Motor neuron (in vitro differentiated cells): Measurements from ENCODE around the gene LHPP. TPM values are rescaled to one million over a fixed set of nuclear protein-coding genes. Genes with fewer than 3 reads are reported as not detected.
A peak's percentile ranks its signal among the peaks of the same experiment; 100 is the strongest.

Experiments used
- ATAC-seq, 8 experiments: fragments of 200-7000 bp; cut with Tn5 transposase; replicated peaks in 6 of 8; 2 replicates each; pipeline ENCODE4 v1.8.0; 2021; ENCODE audit warnings: mild to moderate bottlenecking in 8 of 8, moderate library complexity in 8 of 8
- H3K27ac ChIP-seq, 2 donors: fragments of 250-450 bp; sonication (Bioruptor Pico); 2 replicates each; pipeline ENCODE4 v1.9.0; 2021; ENCODE audit warnings: antibody characterized with exemption in 2 of 2, mild to moderate bottlenecking in 2 of 2, moderate library complexity in 1 of 2
- H3K4me1 ChIP-seq, 2 donors: fragments of 250-450 bp; sonication (Bioruptor Pico); replicated peaks in 1 of 2; 2 replicates each; pipeline ENCODE4 v1.6.1; 2021; ENCODE audit warnings: antibody characterized with exemption in 2 of 2, mild to moderate bottlenecking in 2 of 2, moderate library complexity in 1 of 2
- H3K4me3 ChIP-seq, 5 donors: fragments of 250-450 bp; sonication (Bioruptor Pico); 2 replicates each; pipeline ENCODE4 v1.9.0; 2021; ENCODE audit warnings: antibody characterized with exemption in 5 of 5, mild to moderate bottlenecking in 5 of 5, moderate library complexity in 4 of 5
- WGBS, 10 experiments: fragments of 450-650 bp; shearing (Covaris generic); methylation state at CpG; one replicate each; pipeline ENCODE4 v1.0.0; 2022; 5-methylcytosine and 5-hydroxymethylcytosine counted together
- in situ Hi-C, 9 experiments: fragments of 400-800 bp; cut with MboI; loops; one replicate each; pipeline ENCODE4 v1.15.0; 2021; ENCODE audit warnings: low sequenced_read_pairs in 9 of 9, low pct_unique_long_range_greater_than_20kb in 2 of 9; ENCODE audit not compliant: unreplicated experiment in 9 of 9
- total RNA-seq, 8 experiments: library from RNA; unstranded; fragments of 300-600 nt; gene quantifications; 2 replicates each; pipeline versions ENCODE4 v1.2.3 to v1.2.4, GENCODE V29; 2022

LHPP gene
- total RNA-seq, 8 experiments from 2014 or later: 3.4 to 14.5 (median 8.6) TPM

DNA sequence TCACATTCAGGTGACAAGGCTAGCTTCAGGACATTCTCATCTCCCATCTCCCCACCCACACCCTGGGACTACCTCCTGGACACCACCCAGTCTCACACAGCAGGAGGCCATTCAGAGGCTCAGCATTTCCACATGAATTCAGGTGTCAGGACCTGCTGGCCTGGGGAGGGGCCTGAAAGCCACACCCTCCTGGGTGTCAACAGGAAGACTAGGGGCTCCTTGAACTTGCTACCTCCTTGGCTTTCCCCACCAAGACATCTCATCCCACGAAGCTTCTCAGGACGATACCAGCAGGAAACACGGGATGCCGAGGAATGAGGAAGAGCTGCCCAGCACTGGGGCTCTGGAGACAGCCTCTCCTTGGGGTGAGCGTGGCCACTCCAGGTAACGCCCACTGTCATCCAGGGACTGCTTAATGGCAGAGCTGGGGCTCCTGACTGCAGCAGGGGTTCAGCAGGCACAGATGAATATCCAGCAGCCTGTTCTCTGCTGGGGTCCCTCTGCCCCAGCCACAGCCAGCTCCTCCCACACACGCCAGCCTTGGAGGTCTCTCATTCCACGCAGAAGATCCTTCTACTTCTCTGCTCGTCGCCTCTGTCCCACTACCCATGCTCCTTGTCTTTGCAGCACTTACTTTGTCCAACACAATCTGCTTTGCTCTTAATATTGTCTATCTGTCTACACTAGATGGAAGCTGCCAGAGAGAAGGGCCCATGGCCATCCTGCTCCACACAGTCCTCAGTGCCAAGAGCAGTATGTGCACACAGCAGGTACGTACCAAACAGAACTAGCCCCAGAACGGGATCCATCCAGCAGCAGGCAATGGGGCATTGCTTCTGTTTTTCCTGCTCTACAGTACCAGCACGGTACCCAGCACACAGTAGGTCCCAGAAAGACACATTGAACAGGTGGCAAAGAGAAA is 193.8 kb downstream of the LHPP start:
- Histone ChIP-seq H3K27ac (no peak overlapping the region), H3K4me3 (no peak overlapping the region), H3K4me1 (peaks cover 6 to 12% of the 10 kb centered on the region in 2 donors)
- WGBS, 10 experiments: 67 to 100% (median 100%) methylated on average over 2 to 8 of the region's 13 CpGs; no CpG with 5 or more reads in 3 of the 10 experiments
- in situ Hi-C loops: no loop called here
- no peak for ATAC-seq

- H3K4me1 ChIP-seq: peaks cover 0 to 5% of the 10 kb centered on the region in 2 donors
- H3K4me3 ChIP-seq: no peak overlapping the region
- H3K27ac ChIP-seq: no peak overlapping the region
- no peak for ATAC-seq
- WGBS, 10 experiments: 80 to 100% (median 97%) methylated on average over 1 to 4 of the region's 7 CpGs; no CpG with 5 or more reads in 5 of the 10 experiments
- in situ Hi-C loops: no loop called here
Measured at GRCh38 chr10:124656113-124656490, 194.5 kb downstream of the LHPP start.

- H3K27ac ChIP-seq: no peak overlapping the region
- peaks cover 0 to under 1% of the 10 kb centered on the region in 2 donors for H3K4me1 ChIP-seq
- WGBS, 10 experiments: 88 to 100% (median 93%) methylated on average over 2 to 5 of the region's 6 CpGs; no CpG with 5 or more reads in 4 of the 10 experiments
- no peak for ATAC-seq
- in situ Hi-C loops: no loop called here
- H3K4me3 ChIP-seq: no peak overlapping the region
Measured at GRCh38 chr10:124656541-124656940, 194.9 kb downstream of the LHPP start.

- WGBS, 10 experiments: 33 to 100% (median 89%) methylated on average over 2 to 7 of the region's 9 CpGs; no CpG with 5 or more reads in 4 of the 10 experiments
- H3K27ac ChIP-seq: no peak overlapping the region
- peak in 1 of 8 experiments; percentile 17 for ATAC-seq
- in situ Hi-C loops: no loop called here
- H3K4me3 ChIP-seq: no peak overlapping the region
- no peaks in the 10 kb centered on the region for H3K4me1 ChIP-seq
Measured at GRCh38 chr10:124657806-124658205, 196.2 kb downstream of the LHPP start.

DNA sequence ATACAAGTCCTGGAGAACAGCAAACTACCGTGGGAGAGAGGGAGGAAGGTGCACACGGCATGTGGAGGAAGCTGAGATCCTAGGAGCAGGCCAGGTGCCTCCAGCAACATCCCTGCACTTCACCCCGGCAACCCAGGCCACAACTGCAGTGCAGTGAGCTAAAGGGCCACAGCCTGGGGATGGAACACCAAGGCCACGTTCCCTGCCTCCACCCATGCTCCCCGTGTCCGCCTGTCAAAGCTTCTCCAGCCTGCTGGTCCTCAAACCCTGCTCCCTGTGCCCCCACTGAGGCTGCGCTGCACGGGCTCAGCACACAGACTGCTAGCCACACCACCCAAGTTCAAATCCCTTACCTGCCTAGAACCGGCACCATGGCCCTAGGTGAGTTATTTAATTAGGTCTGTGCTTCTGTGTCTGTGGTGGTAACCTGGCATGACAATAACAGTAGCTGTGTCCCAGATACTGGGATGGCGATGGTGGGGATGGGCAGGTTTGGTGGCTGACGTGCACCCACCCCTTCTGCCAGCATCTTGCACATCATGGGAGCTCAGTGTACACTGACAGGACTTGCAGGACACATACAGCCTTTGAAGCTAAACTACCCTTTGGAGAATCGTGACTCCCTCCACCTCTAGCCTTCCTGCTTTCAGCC is 197.1 kb downstream of the LHPP start:
- Histone ChIP-seq H3K4me3 (no peak overlapping the region), H3K4me1 (no peaks in the 10 kb centered on the region), H3K27ac (no peak overlapping the region)
- in situ Hi-C loops: no loop called here
- WGBS, 10 experiments: 50 to 100% (median 90%) methylated on average over 2 to 3 of the region's 12 CpGs; no CpG with 5 or more reads in 6 of the 10 experiments
- ATAC-seq: no peak

DNA sequence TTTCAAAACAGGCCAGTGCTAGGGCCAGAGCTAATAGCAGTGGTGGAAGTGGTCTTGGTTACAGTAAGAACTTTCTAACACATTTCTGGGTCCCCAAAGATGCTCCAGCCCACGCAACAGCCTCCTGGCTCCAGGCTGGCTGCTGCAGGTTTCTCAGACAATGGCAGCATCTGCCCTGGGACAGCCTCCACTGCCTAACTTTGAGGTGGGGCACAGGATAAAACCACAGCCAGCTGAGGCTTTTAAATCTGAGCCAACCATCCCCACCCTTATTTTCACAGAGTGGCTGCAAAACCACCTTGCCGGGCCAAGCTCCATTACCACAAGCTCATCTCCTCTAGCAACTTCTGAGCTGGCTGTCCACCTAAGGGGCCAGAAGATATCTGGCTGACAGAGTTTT is 197.8 kb downstream of the LHPP start:
- WGBS, 10 experiments: 0 to 33% methylated on average over 1 of the region's 2 CpGs; no CpG with 5 or more reads in 8 of the 10 experiments
- H3K4me1 ChIP-seq: no peaks in the 10 kb centered on the region
- in situ Hi-C loops: no loop called here
- no peak overlapping the region for H3K4me3 ChIP-seq
- ATAC-seq: no peak
- H3K27ac ChIP-seq: no peak overlapping the region

GRCh38 chr10:124660404-124661125 is 198.9 kb downstream of the LHPP start:
- in situ Hi-C loops: no loop called here
- Histone ChIP-seq H3K4me3 (no peak overlapping the region), H3K27ac (no peak overlapping the region), H3K4me1 (no peaks in the 10 kb centered on the region)
- WGBS, 10 experiments: 53 to 100% (median 90%) methylated on average over 1 to 10 of the region's 12 CpGs
- ATAC-seq: no peak

- peak in 1 of 8 experiments; percentile 18 for ATAC-seq
- in situ Hi-C loops: no loop called here
- 85 to 95% (median 90%) methylated on average over 2 to 6 of the region's 9 CpGs; no CpG with 5 or more reads in 7 of the 10 experiments for WGBS, 10 experiments
Measured at GRCh38 chr10:124661660-124662180, 200.1 kb downstream of the LHPP start.

GRCh38 chr10:124663228-124663627 is 201.6 kb downstream of the LHPP start:
- WGBS, 10 experiments: 80 to 100% (median 98%) methylated on average over 1 to 6 of the region's 8 CpGs; no CpG with 5 or more reads in 5 of the 10 experiments
- in situ Hi-C loops: no loop called here
- no peak for ATAC-seq
- Histone ChIP-seq H3K27ac (no peak overlapping the region), H3K4me1 (peaks cover 10 to 11% of the 10 kb centered on the region in 2 donors), H3K4me3 (no peak overlapping the region)

More at GRCh38 chr10:124661660-124662180, 200.1 kb downstream of the LHPP start:
- Histone ChIP-seq H3K4me1 (no peaks in the 10 kb centered on the region), H3K4me3 (no peak overlapping the region), H3K27ac (no peak overlapping the region)

Other genes with a start within 250 kb of the LHPP start
- 100 to 1,000 TPM in 2 of 8 experiments, 10 to 100 TPM in 6; 52.9 to 112 (median 64.7) TPM for gene OAT, start 42.9 kb upstream of the LHPP start, total RNA-seq
- gene NKX1-2, start 11.8 kb upstream of the LHPP start, total RNA-seq: 1 to 10 TPM in 1 of 8 experiments, under 1 TPM in 3, not detected in 4; 0.09 to 2.6 (median 0.25) TPM